Measurements from ENCODE around the gene CTTNBP2.

DNA sequence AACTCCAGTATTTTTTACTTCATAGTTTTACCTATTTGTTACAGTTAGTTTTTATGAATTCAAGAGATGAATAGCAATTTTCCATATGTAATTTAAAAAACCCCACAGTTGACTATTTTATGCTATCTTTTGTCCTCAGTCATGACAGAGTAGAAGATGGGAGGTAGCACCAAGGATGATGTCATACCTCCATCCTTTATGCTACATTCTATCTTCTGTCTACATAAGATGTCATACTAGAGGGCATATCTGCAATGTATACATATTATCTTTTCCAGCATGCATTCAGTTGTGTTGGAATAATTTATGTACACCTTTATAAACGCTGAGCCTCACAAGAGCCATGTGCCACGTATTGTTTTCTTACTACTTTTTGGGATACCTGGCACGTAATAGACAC lies 209.2 kb downstream of the CTTNBP2 start:
- no peak for TF ChIP-seq CTCF (IDR thresholded peaks at IDR 0.05; ENCODE audit: insufficient read depth, low read length)
- TF ChIP-seq, protein P1, sequence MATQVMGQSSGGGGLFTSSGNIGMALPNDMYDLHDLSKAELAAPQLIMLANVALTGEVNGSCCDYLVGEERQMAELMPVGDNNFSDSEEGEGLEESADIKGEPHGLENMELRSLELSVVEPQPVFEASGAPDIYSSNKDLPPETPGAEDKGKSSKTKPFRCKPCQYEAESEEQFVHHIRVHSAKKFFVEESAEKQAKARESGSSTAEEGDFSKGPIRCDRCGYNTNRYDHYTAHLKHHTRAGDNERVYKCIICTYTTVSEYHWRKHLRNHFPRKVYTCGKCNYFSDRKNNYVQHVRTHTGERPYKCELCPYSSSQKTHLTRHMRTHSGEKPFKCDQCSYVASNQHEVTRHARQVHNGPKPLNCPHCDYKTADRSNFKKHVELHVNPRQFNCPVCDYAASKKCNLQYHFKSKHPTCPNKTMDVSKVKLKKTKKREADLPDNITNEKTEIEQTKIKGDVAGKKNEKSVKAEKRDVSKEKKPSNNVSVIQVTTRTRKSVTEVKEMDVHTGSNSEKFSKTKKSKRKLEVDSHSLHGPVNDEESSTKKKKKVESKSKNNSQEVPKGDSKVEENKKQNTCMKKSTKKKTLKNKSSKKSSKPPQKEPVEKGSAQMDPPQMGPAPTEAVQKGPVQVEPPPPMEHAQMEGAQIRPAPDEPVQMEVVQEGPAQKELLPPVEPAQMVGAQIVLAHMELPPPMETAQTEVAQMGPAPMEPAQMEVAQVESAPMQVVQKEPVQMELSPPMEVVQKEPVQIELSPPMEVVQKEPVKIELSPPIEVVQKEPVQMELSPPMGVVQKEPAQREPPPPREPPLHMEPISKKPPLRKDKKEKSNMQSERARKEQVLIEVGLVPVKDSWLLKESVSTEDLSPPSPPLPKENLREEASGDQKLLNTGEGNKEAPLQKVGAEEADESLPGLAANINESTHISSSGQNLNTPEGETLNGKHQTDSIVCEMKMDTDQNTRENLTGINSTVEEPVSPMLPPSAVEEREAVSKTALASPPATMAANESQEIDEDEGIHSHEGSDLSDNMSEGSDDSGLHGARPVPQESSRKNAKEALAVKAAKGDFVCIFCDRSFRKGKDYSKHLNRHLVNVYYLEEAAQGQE (IDR thresholded peaks at IDR 0.05; ENCODE audit: insufficient replicate concordance, low read depth): no peak
